ENCODE measurements around the gene NTRK2.

DNA sequence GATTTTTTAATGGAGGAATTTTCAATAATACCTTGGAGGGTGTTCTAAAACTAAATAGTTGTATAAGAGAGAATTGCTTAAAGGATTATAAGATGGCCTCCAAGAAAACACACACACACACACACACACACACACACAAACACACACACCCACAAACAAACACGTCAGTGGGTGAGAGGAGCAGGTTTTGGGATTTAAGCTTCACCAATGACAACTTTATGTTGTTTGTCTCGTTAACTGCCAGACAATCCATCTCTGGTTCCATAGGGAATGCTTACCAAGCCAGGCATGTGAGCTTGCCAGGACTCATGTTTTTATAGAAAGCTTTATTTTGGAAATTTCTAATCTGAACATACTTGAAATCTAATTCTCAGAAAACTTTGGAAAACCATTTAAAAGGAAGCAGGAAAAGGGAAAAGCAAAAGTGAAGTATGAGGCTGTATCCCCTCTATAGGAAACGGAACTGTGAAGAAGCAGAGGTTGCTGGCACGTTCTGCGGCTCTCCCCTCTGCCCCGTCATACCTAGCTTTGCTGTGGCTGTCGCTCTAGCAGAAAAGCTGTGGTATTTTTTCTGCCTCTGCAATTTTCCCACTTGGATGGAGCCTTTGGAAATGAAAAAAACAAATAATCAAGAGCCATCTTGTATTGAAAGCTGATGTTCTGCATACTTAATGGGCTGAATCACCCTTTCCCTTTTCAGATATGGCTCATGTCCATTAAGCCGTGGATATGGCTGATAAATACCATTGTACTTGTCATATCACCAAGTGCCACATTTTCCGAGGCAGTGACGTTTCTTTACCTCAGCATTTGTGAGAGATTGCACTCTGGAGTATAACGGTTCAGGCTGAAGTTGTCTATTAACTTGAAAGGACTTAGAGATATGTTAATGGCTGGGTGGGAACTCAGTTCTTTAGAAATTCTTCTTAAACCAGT, 112.7 kb downstream of the NTRK2 start:
- TF ChIP-seq CTCF (conservative IDR thresholded peaks at IDR 0.05; ENCODE audit: low read length) (no peak), EZH2phosphoT487 (IDR thresholded peaks at IDR 0.05; ENCODE audit: borderline replicate concordance, low read depth, low read length) (no peak)

All from OCI-LY7 (cell line).